Cardiac fibroblast (primary cell): ENCODE measurements around the gene ASIC5.

Experiments used
- DNase-seq, 2 donors: peaks; one replicate each; pipeline versions ENCODE4 v3.0.0 to v3.0.0-alpha.2; 2010; ENCODE audit warnings: low read depth in 2 of 2
- H3K4me3 ChIP-seq, 2 donors: replicated peaks in 1 of 2; 1 replicate in 1 of 2; 2 replicates in 1 of 2; pipeline ENCODE4 v1.5.1; 2011; ENCODE audit warnings: low read depth in 2 of 2, low read length in 2 of 2, mild to moderate bottlenecking in 2 of 2, moderate library complexity in 1 of 2
- CTCF ChIP-seq: IDR thresholded peaks from one replicate; pipeline ENCODE4 v1.5.1; 2011; ENCODE audit warnings: low read depth, mild to moderate bottlenecking, low read length, inconsistent platforms

ASIC5 gene

DNA sequence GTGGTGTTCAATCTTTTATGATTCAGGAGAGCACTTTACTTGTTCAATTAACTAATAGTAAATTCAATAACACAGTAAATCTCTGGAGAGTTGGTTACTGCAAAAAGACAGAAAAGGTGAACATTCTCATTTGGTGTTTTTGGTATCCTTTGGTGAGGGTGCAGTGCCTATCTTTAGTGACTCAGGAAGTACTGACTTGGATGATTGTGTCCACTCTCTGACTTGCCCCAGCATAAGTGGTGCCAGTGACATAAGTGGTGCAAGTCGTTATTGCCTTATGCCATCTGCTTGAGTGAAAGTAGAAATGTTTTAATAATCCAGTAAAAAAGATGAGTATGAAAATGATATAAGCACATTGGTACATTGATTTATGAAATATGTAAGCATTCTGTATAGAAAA is 80.2 kb downstream of the ASIC5 start:
- TF ChIP-seq CTCF = no peak
- H3K4me3 ChIP-seq = no peak overlapping the region
- DNase-seq = no peak

GRCh38 chr4:155784637-155785036 is 81.4 kb downstream of the ASIC5 start:
- DNase-seq = no peak
- H3K4me3 ChIP-seq = no peak overlapping the region
- no peak for TF ChIP-seq CTCF

DNA sequence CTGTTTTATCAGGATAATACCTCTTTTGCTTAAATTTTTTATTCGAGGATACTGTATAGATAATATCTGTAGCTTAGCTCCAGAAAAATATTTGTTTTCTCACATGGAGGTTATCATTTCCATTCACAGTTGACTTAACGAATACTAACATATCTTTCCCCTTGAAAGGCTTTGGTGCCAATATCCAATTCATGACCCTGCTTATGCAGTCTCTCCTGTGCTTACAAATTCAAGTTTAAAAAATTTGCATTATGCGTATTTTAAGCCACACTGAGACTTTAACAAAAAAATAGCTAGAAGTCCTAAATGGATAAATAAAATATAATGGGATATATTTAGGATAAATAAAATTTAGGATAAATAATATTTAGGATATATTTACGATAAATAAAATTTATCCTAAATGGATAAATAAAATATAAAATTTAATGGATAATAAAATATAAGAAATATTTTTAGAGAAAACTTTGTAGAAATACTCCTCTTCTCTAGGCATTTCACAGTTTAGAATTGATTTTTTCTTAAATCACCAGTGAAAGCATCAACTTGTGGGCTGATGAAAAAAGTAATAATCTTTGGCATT is 84.7 kb downstream of the ASIC5 start:
- TF ChIP-seq CTCF = no peak

GRCh38 chr4:155780775-155781174 is 85.3 kb downstream of the ASIC5 start:
- DNase-seq = peak in 1 of 2 donors; percentile 35
- TF ChIP-seq CTCF = no peak
- no peak overlapping the region for H3K4me3 ChIP-seq

More for the DNA sequence above, 84.7 kb downstream of the ASIC5 start:
- DNase-seq = no peak
- no peak overlapping the region for H3K4me3 ChIP-seq
